ENCODE measurements around the gene PTPN11. TPM values are rescaled to one million over a fixed set of nuclear protein-coding genes. Genes with fewer than 3 reads are reported as not detected.

Gene PTPN11
- 49.1 to 78.6 TPM (median 68.9 TPM) in 5 replicates for total RNA-seq (2022; extraction: Qiagen RNA extraction)

GRCh38 chr12:112418608-112419296 lies at the start of gene PTPN11:
Gene PTPN11, plus strand, starts transcription at chr12:112418947. Its CDS starts 165 bp downstream, at chr12:112419112.

GRCh38 chr12:112381883-112382796 lies 36.6 kb upstream of the PTPN11 start, which contains the start of gene HECTD4:
Gene HECTD4, minus strand, starts transcription at chr12:112382431. Its CDS starts 303 bp downstream, at chr12:112382128.

GRCh38 chr12:112409064-112409905 lies 9.5 kb upstream of the PTPN11 start, which contains the start of gene RPL6:
Gene RPL6, minus strand, starts transcription at chr12:112409605. Its CDS starts 949 bp downstream, at chr12:112408656.

Other genes with a start within 250 kb of the PTPN11 start
- 10.3 to 18.0 TPM (median 13.1 TPM) in 5 replicates for gene HECTD4, start 36.5 kb upstream of the PTPN11 start, total RNA-seq (2022; extraction: Qiagen RNA extraction)
- 2,038 to 2,670 TPM (median 2,095 TPM) in 5 replicates for gene RPL6, start 9.3 kb upstream of the PTPN11 start, total RNA-seq (2022; extraction: Qiagen RNA extraction)

Measured in A549 treated with dexamethasone at 1 μM for 4 hours (cell line).